GM04504 (cell line): ENCODE data around the gene IRX5.

ENCODE experiments used
- DNase-seq: peaks from one replicate; pipeline ENCODE4 v3.0.0-alpha.2; 2012; ENCODE audit warnings: low read depth

Gene IRX5

GRCh38 chr16:54931120-54932014 lies 702 bp downstream of the IRX5 start:
- DNase-seq: peak; percentile 16

- DNase-seq: no peak
Observed at GRCh38 chr16:54932021-54932660, 1.5 kb downstream of the IRX5 start.

GRCh38 chr16:54932737-54933254 lies 2.1 kb downstream of the IRX5 start:
- peak; percentile 13 for DNase-seq

DNA sequence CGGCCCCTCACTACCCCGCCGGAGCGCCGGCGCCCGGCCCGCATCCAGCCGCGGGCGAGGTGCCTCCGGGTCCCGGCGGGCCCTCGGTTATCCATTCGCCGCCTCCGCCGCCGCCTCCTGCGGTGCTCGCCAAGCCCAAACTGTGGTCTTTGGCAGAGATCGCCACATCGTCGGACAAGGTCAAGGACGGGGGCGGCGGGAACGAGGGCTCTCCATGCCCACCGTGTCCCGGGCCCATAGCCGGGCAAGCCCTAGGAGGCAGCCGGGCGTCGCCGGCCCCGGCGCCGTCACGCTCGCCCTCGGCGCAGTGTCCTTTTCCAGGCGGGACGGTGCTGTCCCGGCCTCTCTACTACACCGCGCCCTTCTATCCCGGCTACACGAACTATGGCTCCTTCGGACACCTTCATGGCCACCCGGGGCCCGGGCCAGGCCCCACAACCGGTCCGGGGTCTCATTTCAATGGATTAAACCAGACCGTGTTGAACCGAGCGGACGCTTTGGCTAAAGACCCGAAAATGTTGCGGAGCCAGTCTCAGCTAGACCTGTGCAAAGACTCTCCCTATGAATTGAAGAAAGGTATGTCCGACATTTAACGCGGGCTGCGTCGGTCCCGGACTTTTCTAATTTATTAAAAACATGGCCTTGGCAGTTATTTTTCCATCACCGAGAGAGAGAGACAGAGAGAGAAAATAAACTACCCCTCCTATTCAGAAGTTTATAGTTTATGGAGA lies 2.8 kb downstream of the IRX5 start:
- DNase-seq: peak; percentile 19

- peak; percentile 46 for DNase-seq
Observed at GRCh38 chr16:54934481-54935265, 4.0 kb downstream of the IRX5 start.

DNA sequence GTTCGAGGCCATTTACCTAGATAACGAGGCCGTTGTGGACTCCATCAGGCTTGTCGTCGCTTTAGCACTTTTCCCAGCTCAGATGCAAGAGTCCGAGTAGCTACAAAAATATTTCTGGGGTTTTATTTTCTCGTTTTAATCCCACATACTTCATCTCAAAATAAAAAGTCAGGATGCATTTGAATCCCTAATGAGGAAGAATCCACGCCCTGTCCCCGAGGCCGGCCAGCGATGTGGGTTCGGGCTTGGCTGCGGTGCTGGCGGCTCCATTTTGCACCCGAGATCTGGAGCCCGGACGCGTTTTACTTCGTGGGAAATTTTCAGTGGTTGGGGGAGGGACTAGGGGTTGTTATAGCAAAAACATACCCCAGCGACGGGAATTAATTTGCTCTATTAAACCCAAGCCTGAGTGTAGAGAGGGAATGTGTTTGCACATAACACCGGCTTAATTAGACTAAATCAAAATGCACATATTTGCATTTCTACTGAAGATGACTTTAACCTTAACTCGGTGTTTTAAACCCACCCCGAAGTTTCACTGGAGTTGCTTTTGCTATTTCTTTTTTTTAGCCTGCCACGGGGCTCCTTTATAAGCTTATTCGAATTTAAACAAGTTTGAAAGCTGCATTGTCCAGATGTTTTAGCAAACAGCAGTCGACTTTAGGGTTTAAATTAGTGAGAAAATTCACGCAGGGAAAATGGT lies 4.8 kb downstream of the IRX5 start:
- peak; percentile 24 for DNase-seq

GRCh38 chr16:54936201-54936978 lies 5.7 kb downstream of the IRX5 start:
- DNase-seq: peak; percentile 41

DNA sequence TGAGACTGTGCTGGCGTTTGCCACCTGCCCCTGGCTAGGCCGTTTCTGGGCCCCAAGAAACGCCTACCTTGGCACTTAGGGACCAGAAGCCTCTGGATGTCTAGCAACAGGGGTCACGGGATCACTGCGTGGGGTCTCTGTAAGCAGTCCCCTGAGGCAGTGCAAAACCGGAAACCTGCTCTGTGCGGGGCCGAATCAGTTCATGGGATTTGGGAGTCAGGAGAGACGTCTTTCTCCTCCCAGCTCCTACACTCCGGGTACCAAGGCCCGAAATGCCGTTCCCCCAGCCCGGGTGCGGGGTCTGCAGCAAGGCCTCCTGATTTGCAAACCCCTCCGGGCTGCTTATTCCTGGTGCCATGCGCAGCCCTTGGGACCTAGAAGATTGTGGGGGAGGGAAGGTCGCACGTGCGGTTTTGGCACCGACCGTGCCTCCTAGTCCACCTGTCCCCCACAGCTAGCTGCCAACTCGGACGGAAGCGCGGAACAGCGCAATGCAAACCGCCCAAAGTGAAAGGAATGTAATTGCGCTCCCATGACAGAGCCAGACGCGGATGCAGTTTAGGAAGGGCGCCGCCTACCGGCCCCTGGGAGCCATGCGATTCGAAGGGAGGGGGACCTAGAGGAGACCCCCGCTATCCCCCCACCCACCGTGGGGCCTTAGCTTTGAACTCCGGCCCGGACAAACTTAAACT lies 6.5 kb downstream of the IRX5 start:
- peak; percentile 70 for DNase-seq

GRCh38 chr16:54937671-54938211 lies 7.1 kb downstream of the IRX5 start:
- DNase-seq: peak; percentile 14

GRCh38 chr16:54938212-54939028 lies 7.8 kb downstream of the IRX5 start:
- DNase-seq: peak; percentile 30

DNA sequence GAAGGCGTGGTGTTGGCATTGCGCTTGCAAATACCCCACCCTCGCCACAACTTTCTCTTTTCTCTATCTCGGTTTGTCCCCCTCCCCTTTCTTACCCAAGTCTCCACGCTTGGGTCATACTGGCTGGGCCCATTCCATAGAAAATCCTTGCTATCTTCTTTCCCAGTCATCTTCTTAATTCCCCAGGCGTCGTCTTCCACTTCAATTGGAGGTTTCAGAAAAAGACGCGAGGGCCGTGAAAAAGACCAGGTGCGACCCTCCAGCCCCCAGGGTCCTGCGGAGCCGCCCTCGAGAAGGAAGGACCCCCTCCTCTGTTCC lies 8.3 kb downstream of the IRX5 start:
- no peak for DNase-seq

GRCh38 chr16:54939510-54940278 lies 9.0 kb downstream of the IRX5 start:
- peak; percentile 28 for DNase-seq

DNA sequence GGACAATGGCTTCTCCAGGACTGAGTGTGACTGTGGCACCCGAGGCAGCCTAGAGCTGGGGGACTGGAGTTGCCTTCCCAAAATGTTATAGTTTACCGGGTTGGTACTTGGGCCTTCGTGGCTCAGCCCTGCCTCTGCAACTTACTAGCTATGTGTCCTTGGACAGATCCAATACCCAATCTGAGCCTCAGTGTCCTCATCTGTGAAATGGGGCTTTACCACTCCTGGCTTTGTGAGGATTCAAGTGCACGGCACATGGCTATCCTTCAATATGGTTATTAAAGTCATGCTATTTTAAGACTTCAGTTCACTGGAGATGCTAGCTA lies 9.6 kb downstream of the IRX5 start:
- DNase-seq: no peak

- no peak for DNase-seq
Observed at GRCh38 chr16:54942353-54942943, 11.8 kb downstream of the IRX5 start.

DNA sequence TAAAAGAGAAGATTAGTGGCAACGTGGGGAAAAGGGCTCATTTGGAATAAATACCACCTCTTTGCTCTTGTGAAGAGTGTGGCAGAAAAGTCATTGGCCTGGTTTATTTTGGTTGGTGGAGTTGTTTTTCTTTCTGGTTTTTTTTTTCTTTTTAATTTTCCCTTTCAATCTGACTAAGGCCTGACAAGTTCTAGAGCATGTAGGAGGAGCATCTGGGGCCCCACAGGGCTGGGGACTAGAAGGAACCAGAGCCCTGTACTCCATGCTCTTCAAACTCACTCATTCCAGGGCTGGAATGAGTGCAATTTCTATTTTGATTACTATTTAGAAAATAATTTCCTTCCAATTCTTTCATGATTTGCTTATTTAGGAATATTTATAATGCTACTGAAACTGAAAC lies 13.3 kb downstream of the IRX5 start:
- no peak for DNase-seq

DNA sequence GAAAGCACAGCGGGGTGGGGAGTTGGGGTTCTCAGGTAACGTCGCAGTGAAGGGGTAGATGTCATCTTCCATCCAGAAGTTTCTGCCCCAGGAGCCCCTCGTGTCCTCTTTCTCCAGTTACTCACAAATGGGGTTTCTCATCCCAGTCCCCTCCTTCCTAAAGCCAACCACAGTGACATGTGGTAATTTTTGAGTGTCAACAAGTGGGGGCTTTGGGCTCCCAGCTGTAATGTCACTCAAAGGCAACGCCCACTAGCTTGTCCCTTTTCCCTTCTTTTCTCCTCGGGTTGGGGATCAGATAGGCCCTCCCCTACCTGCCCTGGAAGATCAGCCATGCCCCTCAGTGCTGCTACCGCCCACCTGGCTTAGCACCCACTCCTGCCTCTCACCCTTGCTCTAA lies 14.4 kb downstream of the IRX5 start:
- no peak for DNase-seq

DNA sequence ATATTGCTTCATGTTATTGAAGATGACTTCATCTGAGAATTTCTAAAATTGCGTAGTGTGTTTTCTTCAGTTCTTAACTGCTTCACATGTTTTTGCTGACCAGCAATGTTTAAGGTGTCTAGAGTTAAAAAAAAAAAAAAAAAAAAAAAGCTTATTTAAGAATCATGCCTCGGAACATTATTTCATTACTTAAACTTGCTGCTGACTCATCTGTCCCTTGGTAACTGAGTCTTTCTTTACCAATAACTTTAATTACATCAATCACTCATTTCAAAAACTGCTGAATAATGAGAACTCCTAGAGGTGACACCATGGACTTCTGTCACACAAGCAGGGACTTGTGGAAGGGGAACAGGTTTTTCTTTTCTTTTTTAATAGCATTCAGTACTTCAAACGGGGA lies 16.2 kb downstream of the IRX5 start:
- DNase-seq: no peak

- DNase-seq: no peak
Observed at GRCh38 chr16:54947616-54948015, 17.0 kb downstream of the IRX5 start.
